Liver (tissue), 3 donors: Measurements from ENCODE around the gene VENTX.

Experiments
- CTCF ChIP-seq: fragments of 150-350 bp; IDR thresholded peaks from 2 replicates; pipeline ENCODE4 v1.5.1; 2017; ENCODE audit warnings: improper control_type of control experiment, low read depth, low read length; ENCODE audit not compliant: missing input control
- EGR1 ChIP-seq, 2 donors: IDR thresholded peaks; 2 replicates each; pipeline ENCODE4 v1.6.1; 2016 to 2018; ENCODE audit warnings: antibody characterized with exemption in 2 of 2, low read depth in 2 of 2
- GABPA ChIP-seq, 2 donors: IDR thresholded peaks in 1 of 2; conservative IDR thresholded peaks in 1 of 2; 2 replicates each; pipeline ENCODE4 v1.6.1; 2016; ENCODE audit warnings: antibody characterized with exemption in 2 of 2, mild to moderate bottlenecking in 1 of 2, moderate library complexity in 1 of 2
- JUND ChIP-seq, 2 donors: IDR thresholded peaks; 2 replicates each; pipeline ENCODE4 v1.6.1; 2016; ENCODE audit warnings: antibody characterized with exemption in 2 of 2
- TAF1 ChIP-seq: conservative IDR thresholded peaks from 2 replicates; pipeline ENCODE4 v1.6.1; 2016; ENCODE audit warnings: antibody characterized with exemption, mild to moderate bottlenecking
- TF ChIP-seq, protein P1 (sequence below): IDR thresholded peaks from 2 replicates; pipeline ENCODE4 v1.6.1; 2016; ENCODE audit warnings: antibody characterized with exemption
- TF ChIP-seq, protein P2 (sequence below): IDR thresholded peaks from 2 replicates; pipeline ENCODE4 v1.6.1; 2016; ENCODE audit warnings: antibody characterized with exemption, mild to moderate bottlenecking
- donor health status: healthy.
- donor health status: healthy.

DNA sequence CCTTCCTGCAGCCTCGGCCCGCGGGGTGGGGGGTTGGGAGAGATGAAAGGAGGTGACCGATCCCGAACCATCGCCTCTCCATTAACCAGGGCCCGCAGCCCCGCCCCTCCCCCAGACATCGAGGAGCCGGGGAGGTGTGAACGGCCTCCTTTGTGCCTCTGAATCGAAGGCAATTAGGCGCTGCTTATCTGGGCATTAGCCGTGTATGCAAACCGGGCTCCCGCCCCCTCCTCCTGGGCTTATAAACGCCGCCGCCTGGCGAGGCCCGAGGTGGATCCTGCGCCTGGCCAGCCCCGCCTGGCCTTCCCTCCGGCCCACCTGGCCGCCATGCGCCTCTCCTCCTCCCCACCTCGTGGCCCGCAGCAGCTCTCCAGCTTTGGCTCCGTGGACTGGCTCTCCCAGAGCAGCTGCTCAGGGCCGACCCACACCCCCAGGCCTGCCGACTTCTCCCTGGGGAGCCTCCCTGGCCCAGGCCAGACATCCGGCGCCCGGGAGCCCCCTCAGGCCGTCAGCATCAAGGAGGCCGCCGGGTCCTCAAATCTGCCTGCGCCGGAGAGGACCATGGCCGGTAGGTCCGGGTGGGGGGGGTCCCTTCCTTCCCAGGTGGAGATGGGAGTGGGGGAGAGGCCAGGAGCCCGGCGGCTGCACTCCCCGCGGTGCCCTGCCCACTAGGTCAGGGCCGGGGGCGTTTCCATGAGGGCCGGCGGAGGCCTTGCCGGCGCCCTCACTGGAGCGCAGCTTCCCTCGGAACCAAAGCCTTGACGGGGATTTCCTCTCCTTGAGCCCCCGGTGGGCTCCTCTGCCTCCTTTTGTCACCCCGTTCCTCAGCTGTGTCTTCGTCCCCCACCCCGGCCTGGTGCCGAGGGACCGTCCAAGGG lies at the start of gene VENTX:
- TF ChIP-seq, protein P1, sequence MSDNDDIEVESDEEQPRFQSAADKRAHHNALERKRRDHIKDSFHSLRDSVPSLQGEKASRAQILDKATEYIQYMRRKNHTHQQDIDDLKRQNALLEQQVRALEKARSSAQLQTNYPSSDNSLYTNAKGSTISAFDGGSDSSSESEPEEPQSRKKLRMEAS: no peak
- TF ChIP-seq, protein P2, sequence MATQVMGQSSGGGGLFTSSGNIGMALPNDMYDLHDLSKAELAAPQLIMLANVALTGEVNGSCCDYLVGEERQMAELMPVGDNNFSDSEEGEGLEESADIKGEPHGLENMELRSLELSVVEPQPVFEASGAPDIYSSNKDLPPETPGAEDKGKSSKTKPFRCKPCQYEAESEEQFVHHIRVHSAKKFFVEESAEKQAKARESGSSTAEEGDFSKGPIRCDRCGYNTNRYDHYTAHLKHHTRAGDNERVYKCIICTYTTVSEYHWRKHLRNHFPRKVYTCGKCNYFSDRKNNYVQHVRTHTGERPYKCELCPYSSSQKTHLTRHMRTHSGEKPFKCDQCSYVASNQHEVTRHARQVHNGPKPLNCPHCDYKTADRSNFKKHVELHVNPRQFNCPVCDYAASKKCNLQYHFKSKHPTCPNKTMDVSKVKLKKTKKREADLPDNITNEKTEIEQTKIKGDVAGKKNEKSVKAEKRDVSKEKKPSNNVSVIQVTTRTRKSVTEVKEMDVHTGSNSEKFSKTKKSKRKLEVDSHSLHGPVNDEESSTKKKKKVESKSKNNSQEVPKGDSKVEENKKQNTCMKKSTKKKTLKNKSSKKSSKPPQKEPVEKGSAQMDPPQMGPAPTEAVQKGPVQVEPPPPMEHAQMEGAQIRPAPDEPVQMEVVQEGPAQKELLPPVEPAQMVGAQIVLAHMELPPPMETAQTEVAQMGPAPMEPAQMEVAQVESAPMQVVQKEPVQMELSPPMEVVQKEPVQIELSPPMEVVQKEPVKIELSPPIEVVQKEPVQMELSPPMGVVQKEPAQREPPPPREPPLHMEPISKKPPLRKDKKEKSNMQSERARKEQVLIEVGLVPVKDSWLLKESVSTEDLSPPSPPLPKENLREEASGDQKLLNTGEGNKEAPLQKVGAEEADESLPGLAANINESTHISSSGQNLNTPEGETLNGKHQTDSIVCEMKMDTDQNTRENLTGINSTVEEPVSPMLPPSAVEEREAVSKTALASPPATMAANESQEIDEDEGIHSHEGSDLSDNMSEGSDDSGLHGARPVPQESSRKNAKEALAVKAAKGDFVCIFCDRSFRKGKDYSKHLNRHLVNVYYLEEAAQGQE: no peak
- no peak for TF ChIP-seq CTCF
- no peak for TF ChIP-seq GABPA (IDR thresholded peaks at IDR 0.05 in 1 of 2, conservative IDR thresholded peaks at IDR 0.05 in 1 of 2)
- TF ChIP-seq TAF1: no peak
- no peak for TF ChIP-seq EGR1 (IDR thresholded peaks at IDR 0.05; ENCODE audit: low read depth in 2 of 2)
- TF ChIP-seq JUND (IDR thresholded peaks at IDR 0.05): no peak
